ENCODE results near the gene ZNF438.
"Not testable (repeated sequence)": the region's sequence is repeated elsewhere in the genome, so short reads cannot be mapped to it uniquely, and the experiment has no call there.

ZNF438 gene

GRCh38 chr10:31031558-31032257 is at the start of gene ZNF438:
Gene ZNF438, minus strand, starts transcription at chr10:31031865. Its CDS starts 154,831 bp downstream, at chr10:30877034.
- peak; percentile 59 for DNase-seq

GRCh38 chr10:31076610-31076988 is 44.9 kb upstream of the ZNF438 start:
- no peak for DNase-seq

- no peak for DNase-seq
Observed at GRCh38 chr10:31075881-31076609, 44.4 kb upstream of the ZNF438 start.

GRCh38 chr10:31075434-31075833 is 43.8 kb upstream of the ZNF438 start:
- DNase-seq = no peak

GRCh38 chr10:31074722-31075086 is 43.0 kb upstream of the ZNF438 start:
- no peak for DNase-seq

GRCh38 chr10:31073996-31074721 is 42.5 kb upstream of the ZNF438 start:
- DNase-seq = no peak

GRCh38 chr10:31073211-31073610 is 41.5 kb upstream of the ZNF438 start:
- DNase-seq = no peak

GRCh38 chr10:31072451-31072850 is 40.8 kb upstream of the ZNF438 start:
- DNase-seq = no peak

- no peak for DNase-seq
Observed at GRCh38 chr10:31071232-31072005, 39.8 kb upstream of the ZNF438 start.

GRCh38 chr10:31070691-31071090 is 39.0 kb upstream of the ZNF438 start:
- DNase-seq = no peak

- DNase-seq = no peak
Observed at GRCh38 chr10:31070025-31070424, 38.4 kb upstream of the ZNF438 start.

- DNase-seq = no peak
Observed at GRCh38 chr10:31069411-31069810, 37.7 kb upstream of the ZNF438 start.

- DNase-seq = no peak
Observed at GRCh38 chr10:31064348-31064747, 32.7 kb upstream of the ZNF438 start.

GRCh38 chr10:31063841-31064240 is 32.2 kb upstream of the ZNF438 start:
- DNase-seq = no peak

GRCh38 chr10:31062856-31063255 is 31.2 kb upstream of the ZNF438 start:
- DNase-seq = no peak

- no peak for DNase-seq
Observed at GRCh38 chr10:31061941-31062340, 30.3 kb upstream of the ZNF438 start.

GRCh38 chr10:31058795-31059703 is 27.4 kb upstream of the ZNF438 start:
- no peak for DNase-seq

- DNase-seq = not testable (repeated sequence)
Observed at GRCh38 chr10:31056678-31057077, 25.0 kb upstream of the ZNF438 start.

GRCh38 chr10:31055573-31056251 is 24.0 kb upstream of the ZNF438 start:
- no peak for DNase-seq

GRCh38 chr10:31051703-31052102 is 20.0 kb upstream of the ZNF438 start:
- no peak for DNase-seq

GRCh38 chr10:31042670-31043069 is 11.0 kb upstream of the ZNF438 start:
- no peak for DNase-seq

Data from DMS79 (cell line).